Progenitor cell of endocrine pancreas (in vitro differentiated cells): ENCODE measurements around the gene TMEM80. TPM values are rescaled to one million over a fixed set of nuclear protein-coding genes. Genes with fewer than 3 reads are reported as not detected.

Source experiments
- DNase-seq: peaks from one replicate; pipeline ENCODE4 v3.0.0; 2021; ENCODE audit warnings: low spot score; ENCODE audit not compliant: unreplicated experiment
- H3K27ac Mint-ChIP-seq: 2 replicates; pipeline ENCODE4 v1.8.0; 2021; ENCODE audit warnings: mild to moderate bottlenecking, moderate library complexity, mixed read lengths
- H3K27me3 Mint-ChIP-seq: 2 replicates; pipeline ENCODE4 v1.8.0; 2021; ENCODE audit warnings: mixed read lengths
- H3K36me3 Mint-ChIP-seq: 2 replicates; pipeline ENCODE4 v1.8.0; 2022; ENCODE audit warnings: mixed read lengths; ENCODE audit not compliant: insufficient read depth
- H3K4me1 Mint-ChIP-seq: 2 replicates; pipeline ENCODE4 v1.8.0; 2021; ENCODE audit warnings: low read depth, mixed read lengths
- H3K4me3 Mint-ChIP-seq: 2 replicates; pipeline ENCODE4 v1.8.0; 2021; ENCODE audit warnings: low read depth, mild to moderate bottlenecking, moderate library complexity, mixed read lengths
- H3K9me3 Mint-ChIP-seq: 2 replicates; pipeline ENCODE4 v1.8.0; 2021; ENCODE audit warnings: low read depth, mixed read lengths
- CTCF ChIP-seq: fragments of 200-600 bp; sonication (generic); IDR thresholded peaks from one replicate; pipeline ENCODE4 v1.5.0; 2021; ENCODE audit warnings: antibody characterized with exemption, mild to moderate bottlenecking; ENCODE audit not compliant: unreplicated experiment
- total RNA-seq: library from RNA; stranded (reverse); gene quantifications from 2 replicates; pipeline ENCODE4 v1.2.1, GENCODE V29; 2021

TMEM80 gene
- total RNA-seq, 1 donor from 2014 or later: 32.6 TPM

DNA sequence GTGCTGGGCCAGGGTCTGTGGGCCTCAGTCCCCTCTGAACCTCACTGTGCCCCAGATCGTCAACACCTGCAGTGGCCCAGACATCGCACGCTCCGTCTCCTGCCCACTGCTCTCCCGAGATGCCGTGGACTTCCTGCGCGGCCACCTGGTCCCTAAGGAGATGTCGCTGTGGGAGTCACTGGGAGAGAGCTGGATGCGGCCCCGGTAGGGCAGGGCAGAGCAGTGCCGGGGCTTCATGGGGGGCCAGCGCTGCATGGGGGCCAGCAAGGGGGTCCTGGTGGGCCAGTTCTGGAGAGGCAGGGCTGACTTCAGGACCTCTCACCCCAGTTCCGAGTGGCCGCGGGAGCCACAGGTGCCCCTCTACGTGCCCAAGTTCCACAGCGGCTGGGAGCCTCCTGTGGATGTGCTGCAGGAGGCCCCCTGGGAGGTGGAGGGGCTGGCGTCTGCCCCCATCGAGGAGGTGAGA lies 26.8 kb downstream of the TMEM80 start:
- Mint-ChIP-seq H3K4me1 (peaks cover 1% of the 10 kb centered on the region), H3K27ac (no peak overlapping the region), H3K36me3 (peaks cover 6% of the 10 kb centered on the region), H3K4me3 (no peak overlapping the region), H3K9me3 (no peaks in the 10 kb centered on the region), H3K27me3 (peaks cover 11% of the 10 kb centered on the region)
- TF ChIP-seq CTCF: no peak
- no peak for DNase-seq

DNA sequence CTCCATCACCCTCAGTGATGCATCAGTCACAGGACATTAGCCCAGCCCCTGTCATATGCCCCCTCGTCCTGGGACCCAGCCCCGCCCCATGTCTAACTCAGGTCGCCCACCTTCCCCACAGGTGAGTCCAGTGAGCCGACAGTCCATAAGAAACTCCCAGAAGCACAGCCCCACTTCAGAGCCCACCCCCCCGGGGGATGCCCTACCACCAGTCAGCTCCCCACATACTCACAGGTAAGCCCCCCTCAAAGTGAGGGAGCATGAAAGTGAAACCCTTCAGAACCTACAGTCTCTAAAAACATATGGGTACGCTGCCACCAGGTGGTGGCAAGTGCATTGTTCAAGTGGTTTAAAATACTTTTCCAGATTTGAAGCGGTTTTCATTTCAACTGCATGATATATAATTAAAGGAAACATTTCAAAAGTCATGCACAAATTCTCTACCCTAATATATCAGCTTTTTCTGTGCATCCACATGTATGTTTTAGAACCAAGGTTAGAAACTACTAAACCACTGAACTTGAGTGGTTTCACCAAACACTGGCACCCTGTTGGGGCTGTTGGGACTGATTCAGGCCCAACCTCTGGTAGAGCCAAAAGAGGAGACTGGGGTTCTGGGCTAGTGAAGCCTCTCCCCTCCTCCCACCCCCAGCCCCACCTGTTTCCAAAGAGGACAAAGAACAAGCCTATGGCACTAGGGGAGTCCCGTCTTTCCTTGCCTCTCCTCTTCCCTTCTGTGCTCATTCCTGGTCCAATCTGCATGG lies 27.7 kb downstream of the TMEM80 start:
- TF ChIP-seq CTCF: peak; percentile 67
- no peak for DNase-seq
- Mint-ChIP-seq H3K4me1 (peaks cover 1% of the 10 kb centered on the region), H3K4me3 (no peak overlapping the region), H3K36me3 (peaks cover 6% of the 10 kb centered on the region), H3K27ac (no peak overlapping the region), H3K9me3 (no peaks in the 10 kb centered on the region), H3K27me3 (peaks cover 11% of the 10 kb centered on the region)

DNA sequence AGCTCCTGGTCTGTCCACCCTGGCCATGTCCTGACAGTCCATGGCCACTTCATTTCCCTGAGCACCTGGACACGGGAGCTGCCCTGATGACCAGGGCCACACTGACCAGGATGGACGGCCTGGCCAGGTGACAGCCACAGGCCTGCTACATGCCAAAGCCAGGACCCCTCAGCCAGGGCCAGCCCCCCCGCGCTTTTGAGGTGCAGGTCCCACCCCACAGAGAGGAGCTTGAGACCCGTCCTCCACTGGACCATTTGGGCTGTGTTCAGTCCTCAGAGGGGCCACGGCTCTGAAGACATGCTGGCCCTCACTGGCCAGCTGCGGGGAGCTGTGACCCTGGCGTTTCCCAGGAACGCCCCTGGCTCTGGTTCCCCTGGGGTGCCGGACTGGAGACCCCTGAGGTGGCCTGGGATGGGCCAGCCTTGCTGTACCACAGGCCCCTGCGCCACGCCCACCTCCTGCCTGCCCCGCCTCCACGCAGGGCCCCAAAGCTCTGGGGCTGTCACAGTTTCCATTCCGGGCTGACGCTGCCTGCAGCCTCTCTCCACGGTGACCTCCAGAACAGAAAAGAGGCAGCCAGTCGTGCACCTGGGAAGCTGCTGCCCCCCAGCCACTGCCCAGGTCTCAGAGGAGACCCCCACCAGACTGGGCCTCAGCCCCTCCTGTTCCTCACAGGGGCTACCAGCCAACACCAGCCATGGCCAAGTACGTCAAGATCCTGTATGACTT lies 28.6 kb downstream of the TMEM80 start:
- Mint-ChIP-seq H3K4me3 (no peak overlapping the region), H3K9me3 (no peaks in the 10 kb centered on the region), H3K27me3 (peaks cover 10% of the 10 kb centered on the region), H3K27ac (no peak overlapping the region), H3K36me3 (peaks cover 5% of the 10 kb centered on the region), H3K4me1 (peaks cover 1% of the 10 kb centered on the region)
- no peak for DNase-seq
- TF ChIP-seq CTCF: no peak

GRCh38 chr11:724778-725386 lies 29.3 kb downstream of the TMEM80 start:
- TF ChIP-seq CTCF: no peak
- Mint-ChIP-seq H3K27me3 (peaks cover 7% of the 10 kb centered on the region), H3K9me3 (no peaks in the 10 kb centered on the region), H3K4me1 (peaks cover 1% of the 10 kb centered on the region), H3K4me3 (peak overlapping the region; percentile 39), H3K36me3 (peaks cover 2% of the 10 kb centered on the region), H3K27ac (no peak overlapping the region)
- DNase-seq: no peak

DNA sequence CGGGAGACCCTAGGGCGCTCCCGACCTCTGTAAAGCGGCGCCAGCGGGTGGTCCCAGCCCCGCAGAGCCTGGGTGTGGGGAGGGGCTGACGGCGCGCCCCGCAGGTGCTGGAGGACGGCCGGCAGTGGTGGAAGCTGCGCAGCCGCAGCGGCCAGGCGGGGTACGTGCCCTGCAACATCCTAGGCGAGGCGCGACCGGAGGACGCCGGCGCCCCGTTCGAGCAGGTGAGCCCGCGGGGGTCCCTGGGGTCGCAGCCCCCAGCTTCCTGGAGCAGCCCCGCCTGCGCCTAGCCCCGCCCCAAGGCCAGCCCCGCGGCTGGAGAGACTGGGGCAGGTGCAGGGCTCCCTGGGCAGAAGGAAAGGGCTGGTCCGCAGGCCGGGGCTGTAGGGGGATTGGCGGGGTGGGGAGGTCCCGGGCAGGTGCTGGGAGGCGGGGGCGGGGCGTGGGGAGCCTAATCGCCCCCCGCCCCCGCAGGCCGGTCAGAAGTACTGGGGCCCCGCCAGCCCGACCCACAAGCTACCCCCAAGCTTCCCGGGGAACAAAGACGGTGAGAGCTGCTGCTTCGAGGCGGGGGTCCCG lies 30.1 kb downstream of the TMEM80 start:
- Mint-ChIP-seq H3K9me3 (no peaks in the 10 kb centered on the region), H3K4me1 (peaks cover 1% of the 10 kb centered on the region), H3K27ac (no peak overlapping the region), H3K36me3 (peaks cover 2% of the 10 kb centered on the region), H3K27me3 (peaks cover 6% of the 10 kb centered on the region), H3K4me3 (no peak overlapping the region)
- DNase-seq: peak; percentile 30
- TF ChIP-seq CTCF: no peak
